H1 (cell line): ENCODE measurements around the gene CMTM5. TPM values are rescaled to one million over a fixed set of nuclear protein-coding genes. Genes with fewer than 3 reads are reported as not detected.

Experiments used
- CTCF ChIA-PET: fragments of 300-600 bp; sonication (Branson Sonifier 250); formaldehyde crosslinking; loops from one replicate; lab custom pipeline; 2021; ENCODE audit not compliant: partially characterized antibody; lab: Charles Lee
- POLR2A ChIA-PET: fragments of 300-600 bp; sonication (Branson Sonifier 250); formaldehyde crosslinking; loops from one replicate; lab custom pipeline; 2021; ENCODE audit warnings: inconsistent platforms; ENCODE audit not compliant: partially characterized antibody; lab: Charles Lee
- DNase-seq, 2 experiments: peaks; one replicate each; pipeline versions ENCODE4 v3.0.0 to v3.0.0-alpha.2; 2010 to 2022; ENCODE audit warnings: low spot score in 2 of 2, low read depth in 1 of 2, mixed read lengths in 1 of 2
- FAIRE-seq: peaks from 2 replicates; lab custom pipeline; 2011; peaks lifted over from hg19 to GRCh38; lab: Jason Lieb, UNC
- H2AFZ ChIP-seq: 2 replicates; pipeline ENCODE4 v1.8.1; 2012; ENCODE audit warnings: low read length, inconsistent platforms
- H2AK5ac ChIP-seq: 2 replicates; pipeline ENCODE4 v1.6.1; 2013; ENCODE audit warnings: low read depth, low read length
- H2BK120ac ChIP-seq: replicated peaks from 2 replicates; pipeline ENCODE3; 2013; ENCODE audit warnings: low read depth, low read length, inconsistent platforms
- H2BK12ac ChIP-seq: 2 replicates; pipeline ENCODE4 v1.6.1; 2013; ENCODE audit warnings: low read depth, low read length
- H2BK15ac ChIP-seq: 2 replicates; pipeline ENCODE4 v1.6.1; 2013; ENCODE audit warnings: low read length
- H2BK20ac ChIP-seq: 2 replicates; pipeline ENCODE4 v1.6.1; 2013; ENCODE audit warnings: low read length
- H2BK5ac ChIP-seq: 2 replicates; pipeline ENCODE4 v1.6.1; 2013; ENCODE audit warnings: low read depth, low read length
- H3K14ac ChIP-seq: 2 replicates; pipeline ENCODE4 v1.6.1; 2013; ENCODE audit warnings: inconsistent platforms; ENCODE audit not compliant: insufficient read length
- H3K18ac ChIP-seq: 2 replicates; pipeline ENCODE4 v1.6.1; 2013; ENCODE audit warnings: low read length; ENCODE audit errors: extremely low read depth
- H3K23ac ChIP-seq: 2 replicates; pipeline ENCODE4 v1.6.1; 2013; ENCODE audit warnings: inconsistent platforms; ENCODE audit not compliant: insufficient read length
- H3K23me2 ChIP-seq: 2 replicates; pipeline ENCODE4 v1.6.1; 2013; ENCODE audit warnings: low read depth, low read length
- H3K27ac ChIP-seq: 2 replicates; pipeline ENCODE4 v1.6.1; 2011; ENCODE audit warnings: low read depth, low read length, inconsistent platforms
- H3K27me3 ChIP-seq, 4 experiments: replicated peaks in 1 of 4; 1 replicate in 1 of 4; 2 replicates in 3 of 4; pipeline versions ENCODE4 v1.6.1 to v1.8.1; 2011 to 2013; ENCODE audit warnings: low read length in 3 of 4, mild to moderate bottlenecking in 3 of 4, inconsistent platforms in 2 of 4, mixed read lengths in 2 of 4, moderate library complexity in 1 of 4; ENCODE audit not compliant: control insufficient read depth in 3 of 4, insufficient read depth in 3 of 4; ENCODE audit errors: extremely low read depth in 1 of 4
- H3K36me3 ChIP-seq, 4 experiments: 2 replicates each; pipeline versions ENCODE4 v1.6.1 to v1.8.1; 2011 to 2013; ENCODE audit warnings: mild to moderate bottlenecking in 4 of 4, low read length in 3 of 4, moderate library complexity in 2 of 4, control low read depth in 1 of 4, inconsistent platforms in 1 of 4; ENCODE audit not compliant: insufficient read depth in 4 of 4, control insufficient read depth in 2 of 4
- H3K4ac ChIP-seq: replicated peaks from 2 replicates; pipeline ENCODE3; 2013; ENCODE audit warnings: low read length, low read depth, mixed read lengths, inconsistent platforms; ENCODE audit not compliant: insufficient read length
- H3K4me1 ChIP-seq, 4 experiments: replicated peaks in 1 of 4; 1 replicate in 1 of 4; 2 replicates in 3 of 4; pipeline versions ENCODE4 v1.6.1 to v1.8.1; 2011 to 2013; ENCODE audit warnings: low read length in 3 of 4, inconsistent platforms in 2 of 4, mixed read lengths in 1 of 4; ENCODE audit not compliant: insufficient read depth in 4 of 4, control insufficient read depth in 3 of 4
- H3K4me2 ChIP-seq, 2 experiments: 2 replicates each; pipeline versions ENCODE4 v1.6.1 to v1.8.1; 2011 to 2013; ENCODE audit warnings: low read depth in 2 of 2, low read length in 2 of 2, control low read depth in 1 of 2, inconsistent platforms in 1 of 2, mild to moderate bottlenecking in 1 of 2; ENCODE audit not compliant: insufficient read depth in 1 of 2
- H3K4me3 ChIP-seq, 4 experiments: fragments of 200-600, 300-600 bp in 1 of 4; sonication (generic), shearing (Covaris generic), sonication (Bioruptor Twin) in 1 of 4; 2 replicates each; pipeline versions ENCODE4 v1.5.1 to v1.8.1; 2011 to 2016; ENCODE audit warnings: low read length in 4 of 4, low read depth in 3 of 4, control low read depth in 2 of 4, inconsistent platforms in 2 of 4, mild to moderate bottlenecking in 2 of 4, mixed read lengths in 1 of 4, moderate library complexity in 1 of 4; ENCODE audit not compliant: insufficient read depth in 2 of 4; ENCODE audit errors: extremely low read depth in 1 of 4
- H3K56ac ChIP-seq: replicated peaks from 2 replicates; pipeline ENCODE3; 2013; ENCODE audit warnings: low read depth, mild to moderate bottlenecking, mixed read lengths, low read length, inconsistent platforms; ENCODE audit not compliant: insufficient read length
- H3K79me1 ChIP-seq: 2 replicates; pipeline ENCODE4 v1.6.1; 2013; ENCODE audit warnings: low read depth, low read length, control low read depth
- H3K79me2 ChIP-seq, 2 experiments: 2 replicates each; pipeline versions ENCODE4 v1.6.1 to v1.8.1; 2012 to 2013; ENCODE audit warnings: low read length in 2 of 2, mild to moderate bottlenecking in 2 of 2, inconsistent platforms in 1 of 2; ENCODE audit not compliant: insufficient read depth in 2 of 2, control insufficient read depth in 1 of 2
- H3K9ac ChIP-seq, 4 experiments: replicated peaks in 1 of 4; 1 replicate in 1 of 4; 2 replicates in 3 of 4; pipeline versions ENCODE4 v1.6.1 to v1.8.1; 2011 to 2013; ENCODE audit warnings: low read depth in 3 of 4, low read length in 3 of 4, control low read depth in 2 of 4, mild to moderate bottlenecking in 2 of 4, moderate library complexity in 2 of 4, inconsistent platforms in 1 of 4; ENCODE audit errors: extremely low read depth in 1 of 4
- H3K9me3 ChIP-seq, 2 experiments: 2 replicates each; pipeline versions ENCODE4 v1.6.1 to v1.8.1; 2012 to 2013; ENCODE audit warnings: mild to moderate bottlenecking in 2 of 2, moderate library complexity in 2 of 2, control low read depth in 1 of 2, inconsistent platforms in 1 of 2, low read depth in 1 of 2, low read length in 1 of 2, mixed read lengths in 1 of 2; ENCODE audit not compliant: insufficient read depth in 2 of 2
- H4K20me1 ChIP-seq, 2 experiments: replicated peaks in 1 of 2; 2 replicates each; pipeline versions ENCODE3 to v1.8.1; 2011 to 2013; ENCODE audit warnings: inconsistent platforms in 2 of 2, low read length in 2 of 2, mild to moderate bottlenecking in 1 of 2; ENCODE audit not compliant: insufficient read depth in 2 of 2, control insufficient read depth in 1 of 2
- H4K5ac ChIP-seq: 2 replicates; pipeline ENCODE4 v1.6.1; 2013; ENCODE audit warnings: low read length, low read depth, mixed read lengths, inconsistent platforms; ENCODE audit not compliant: insufficient read length
- H4K8ac ChIP-seq: 2 replicates; pipeline ENCODE4 v1.8.0; 2013; ENCODE audit warnings: mild to moderate bottlenecking, moderate library complexity, low read length, inconsistent platforms; ENCODE audit not compliant: insufficient read depth; ENCODE audit errors: extremely low read depth
- H4K91ac ChIP-seq: replicated peaks from 2 replicates; pipeline ENCODE3; 2013; ENCODE audit warnings: low read length, mixed read lengths, inconsistent platforms; ENCODE audit not compliant: insufficient read length
- ATF3 ChIP-seq: IDR thresholded peaks from 2 replicates; pipeline ENCODE4 v1.6.1; 2011; ENCODE audit warnings: low read depth, mild to moderate bottlenecking, low read length; ENCODE audit not compliant: insufficient read depth
- EZH2 ChIP-seq: fragments of 200-600 bp; sonication (generic); IDR thresholded peaks from 2 replicates; pipeline ENCODE4 v1.7.1; 2012; ENCODE audit warnings: low read depth, mild to moderate bottlenecking, moderate library complexity, low read length, inconsistent platforms; ENCODE audit not compliant: severe bottlenecking
- HDAC2 ChIP-seq, 2 experiments: fragments of 300-600 bp in 1 of 2; sonication (generic) in 1 of 2; IDR thresholded peaks; 2 replicates each; pipeline ENCODE4 v1.6.1; 2011 to 2012; ENCODE audit warnings: low read depth in 2 of 2, low read length in 2 of 2, mild to moderate bottlenecking in 2 of 2, moderate library complexity in 2 of 2, borderline replicate concordance in 1 of 2, inconsistent platforms in 1 of 2
- KDM4A ChIP-seq: IDR thresholded peaks from one replicate; pipeline ENCODE4 v1.7.1; 2012; ENCODE audit warnings: low read depth, mild to moderate bottlenecking, moderate library complexity, low read length, inconsistent platforms; ENCODE audit not compliant: severe bottlenecking
- KDM5A ChIP-seq: fragments of 200-600 bp; IDR thresholded peaks from 2 replicates; pipeline ENCODE4 v1.7.1; 2012; ENCODE audit warnings: mild to moderate bottlenecking, low read length, inconsistent platforms, mixed read lengths
- PHF8 ChIP-seq: fragments of 200-600 bp; sonication (generic); conservative IDR thresholded peaks from 2 replicates; pipeline ENCODE4 v1.7.1; 2012; ENCODE audit warnings: low read depth, mild to moderate bottlenecking, inconsistent platforms, low read length, moderate library complexity
- RBBP5 ChIP-seq: IDR thresholded peaks from 2 replicates; pipeline ENCODE4 v1.7.1; 2012; ENCODE audit warnings: low read depth, mild to moderate bottlenecking, inconsistent platforms, low read length, moderate library complexity, borderline replicate concordance
- SP2 ChIP-seq: IDR thresholded peaks from 2 replicates; pipeline ENCODE4 v1.6.1; 2012; ENCODE audit warnings: mild to moderate bottlenecking, low read length, inconsistent platforms
- SUZ12 ChIP-seq: fragments of 200-600 bp; sonication (generic); IDR thresholded peaks from 2 replicates; pipeline ENCODE4 v1.6.1; 2012; ENCODE audit warnings: mild to moderate bottlenecking, inconsistent platforms, low read length, moderate library complexity, mixed read lengths
- ZNF274 ChIP-seq: IDR thresholded peaks from 2 replicates; pipeline ENCODE4 v1.7.0; 2012; ENCODE audit warnings: low read length, borderline replicate concordance; ENCODE audit errors: extremely low read depth
- WGBS, 2 experiments: shearing (Covaris generic) in 1 of 2; methylation state at CpG; one replicate each; pipeline versions ENCODE4 v1.1.6 to v1.1.7; 2013 to 2015; ENCODE audit warnings: low lambda C conversion rate in 2 of 2, mixed read lengths in 2 of 2, inconsistent platforms in 1 of 2, low coverage in 1 of 2, missing lambda C conversion rate in 1 of 2; ENCODE audit not compliant: insufficient replicate concordance in 2 of 2, insufficient coverage in 1 of 2, insufficient read length in 1 of 2; ENCODE audit errors: extremely low coverage in 1 of 2, missing lambda C conversion rate in 1 of 2; 5-methylcytosine and 5-hydroxymethylcytosine counted together
- polyA plus RNA-seq, 7 experiments: library from polyadenylated mRNA; depleted of rRNA in 3 of 7; stranded (reverse) in 5 of 7; unstranded in 2 of 7; fragments of >200 nt in 5 of 7; fragments of 200-250 nt in 2 of 7; gene quantifications; 1 replicate in 5 of 7; 2 replicates in 1 of 7; 4 replicates in 1 of 7; pipeline versions ENCODE4 v1.2.1 to v1.2.3, GENCODE V29; 2011 to 2013; ENCODE audit warnings: missing spikeins in 2 of 7, mixed read lengths in 2 of 7
- total RNA-seq: library from RNA; stranded (reverse); fragmentation: NEBNext Ultra II Directional; extraction: Animal tissue kit (Norgen Biotek cat#: 25700); gene quantifications from 2 replicates; pipeline ENCODE4 v1.2.1, GENCODE V29; 2021

CMTM5 gene
- total and polyA plus RNA-seq, 2 of the 8 experiments (the other 6 are each of a cell fraction or from before 2014, with no cell fraction given), result 2.1 TPM; not detected in 1

- Histone ChIP-seq H3K4me1 (peaks cover 0 to 4% (median 0%) of the 10 kb centered on the region in 4 experiments; a peak in 1 of 7 replicates), H3K4me2 (no peak overlapping the region), H2BK20ac (no peak overlapping the region), H2BK5ac (no peak overlapping the region), H3K18ac (no peak overlapping the region), H4K91ac (no peak overlapping the region), H3K23ac (no peak overlapping the region), H3K27ac (no peak overlapping the region), H4K8ac (no peak overlapping the region), H3K23me2 (no peaks in the 10 kb centered on the region), H4K20me1 (no peaks in the 10 kb centered on the region), H2AK5ac (no peak overlapping the region), H2BK12ac (no peak overlapping the region), H3K79me2 (no peaks in the 10 kb centered on the region), H3K36me3 (no peaks in the 10 kb centered on the region), H3K9ac (no peak overlapping the region), H3K79me1 (peaks cover 3% of the 10 kb centered on the region), H3K14ac (no peak overlapping the region), H2BK120ac (no peak overlapping the region), H3K27me3 (peaks cover 0 to 4% (median under 1%) of the 10 kb centered on the region in 4 experiments; a peak in 1 of 7 replicates)
- FAIRE-seq, result no peak
- POLR2A ChIA-PET, result interaction anchor here (0.6 to 1.4 kb wide), 2 partner anchors 11 to 1626 kb away, joined by 3 to 4 read pairs; no protein-coding TSS in a partner anchor
- no peak for TF ChIP-seq RBBP5
- TF ChIP-seq PHF8, result no peak
- TF ChIP-seq HDAC2 (IDR thresholded peaks at IDR 0.05; ENCODE audit: borderline replicate concordance in 1 of 2, low read depth in 2 of 2, low read length in 2 of 2), result no peak
- no peak for TF ChIP-seq ZNF274
- TF ChIP-seq KDM5A, result no peak
- TF ChIP-seq KDM4A, result no peak
- TF ChIP-seq ATF3, result no peak
- TF ChIP-seq SUZ12, result no peak
- TF ChIP-seq SP2, result no peak
- no peak for TF ChIP-seq EZH2
- TF ChIP-seq, all 59 proteins: peak for 0
- Histone ChIP-seq H4K5ac (no peak overlapping the region), H2AFZ (no peak overlapping the region), H3K56ac (no peak overlapping the region), H3K4ac (no peak overlapping the region), H3K9me3 (no peaks in the 10 kb centered on the region; a peak in 1 of 4 replicates), H3K4me3 (no peak overlapping the region), H2BK15ac (no peak overlapping the region)
- CTCF ChIA-PET, result interaction anchor here (1.4 kb wide), 1 partner anchor 49 kb away, joined by 3 read pairs; no protein-coding TSS in a partner anchor
- WGBS, 2 experiments, result 92% methylated on average over 13 of the region's 13 CpGs; no CpG with 5 or more reads in 1 of the 2 experiments
- DNase-seq, result no peak
Measured at GRCh38 chr14:23428686-23429495, 52.0 kb downstream of the CMTM5 start.
